Stomach (tissue), 4 donors: ENCODE results near the gene ASCL2.

ENCODE experiments used
- EP300 ChIP-seq: sonication (generic); formaldehyde crosslinking; IDR thresholded peaks from one replicate; pipeline ENCODE4 v1.6.1; 2017; ENCODE audit warnings: antibody characterized with exemption
- POLR2A ChIP-seq, 4 donors: fragments of 450-650 bp; IDR thresholded peaks; one replicate each; pipeline ENCODE4 v1.6.1; 2016; ENCODE audit warnings: antibody characterized with exemption in 4 of 4, control low read depth in 2 of 4, mild to moderate bottlenecking in 1 of 4, moderate library complexity in 1 of 4
- POLR2AphosphoS5 ChIP-seq, 3 donors: sonication (generic); formaldehyde crosslinking; IDR thresholded peaks; one replicate each; pipeline ENCODE4 v1.6.1; 2016; ENCODE audit warnings: antibody characterized with exemption in 3 of 3
- TF ChIP-seq, protein P1 (sequence below), 7 experiments: fragments of 450-650 bp in 4 of 7; fragments of 200-600 bp in 3 of 7; sonication (generic) in 3 of 7; IDR thresholded peaks; one replicate each; pipeline ENCODE4 v1.5.1; 2016 to 2019; ENCODE audit warnings: antibody characterized with exemption in 7 of 7, control low read depth in 2 of 7, mild to moderate bottlenecking in 1 of 7

DNA sequence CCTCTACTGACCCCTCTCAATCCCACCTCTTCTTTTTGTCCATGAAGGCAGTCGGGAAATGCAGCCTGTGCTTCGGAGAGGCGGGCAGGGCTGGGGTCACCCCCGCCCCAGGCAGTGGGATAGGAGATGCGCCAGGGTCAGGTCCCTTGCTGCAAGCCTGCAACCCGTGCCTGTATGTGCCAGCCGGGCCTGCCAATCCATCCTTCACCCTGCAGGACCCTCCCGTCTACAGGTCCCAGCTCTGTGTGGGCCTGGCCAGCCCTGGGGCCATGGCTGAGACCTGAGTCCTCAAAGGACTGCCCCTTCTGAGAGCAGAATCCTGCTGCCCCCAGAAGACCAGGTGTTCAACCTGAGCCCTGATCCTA is 10.9 kb downstream of the ASCL2 start:
- TF ChIP-seq, protein P1, sequence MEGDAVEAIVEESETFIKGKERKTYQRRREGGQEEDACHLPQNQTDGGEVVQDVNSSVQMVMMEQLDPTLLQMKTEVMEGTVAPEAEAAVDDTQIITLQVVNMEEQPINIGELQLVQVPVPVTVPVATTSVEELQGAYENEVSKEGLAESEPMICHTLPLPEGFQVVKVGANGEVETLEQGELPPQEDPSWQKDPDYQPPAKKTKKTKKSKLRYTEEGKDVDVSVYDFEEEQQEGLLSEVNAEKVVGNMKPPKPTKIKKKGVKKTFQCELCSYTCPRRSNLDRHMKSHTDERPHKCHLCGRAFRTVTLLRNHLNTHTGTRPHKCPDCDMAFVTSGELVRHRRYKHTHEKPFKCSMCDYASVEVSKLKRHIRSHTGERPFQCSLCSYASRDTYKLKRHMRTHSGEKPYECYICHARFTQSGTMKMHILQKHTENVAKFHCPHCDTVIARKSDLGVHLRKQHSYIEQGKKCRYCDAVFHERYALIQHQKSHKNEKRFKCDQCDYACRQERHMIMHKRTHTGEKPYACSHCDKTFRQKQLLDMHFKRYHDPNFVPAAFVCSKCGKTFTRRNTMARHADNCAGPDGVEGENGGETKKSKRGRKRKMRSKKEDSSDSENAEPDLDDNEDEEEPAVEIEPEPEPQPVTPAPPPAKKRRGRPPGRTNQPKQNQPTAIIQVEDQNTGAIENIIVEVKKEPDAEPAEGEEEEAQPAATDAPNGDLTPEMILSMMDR (IDR thresholded peaks at IDR 0.05) = no peak
- TF ChIP-seq POLR2A (IDR thresholded peaks at IDR 0.05) (no peak), EP300 (no peak), POLR2AphosphoS5 (IDR thresholded peaks at IDR 0.05) (no peak)
